ENCODE measurements around the gene SQOR.

GRCh38 chr15:45665261-45665660 is 30.4 kb downstream of the SQOR start:
- no peak for TF ChIP-seq CTCF (IDR thresholded peaks at IDR 0.05)
- TF ChIP-seq EZH2 (IDR thresholded peaks at IDR 0.05; ENCODE audit: borderline replicate concordance, insufficient read depth, low read depth, low read length, poor library complexity, severe bottlenecking): no peak
